Lung (tissue), 12 donors: ENCODE data around the gene SNAI1. TPM values are rescaled to one million over a fixed set of nuclear protein-coding genes. Genes with fewer than 3 reads are reported as not detected.

Experiments used
- ATAC-seq: fragments of 200-7000 bp; cut with Tn5 transposase; one replicate; pipeline ENCODE4 v1.9.1; 2020; ENCODE audit warnings: moderate number of reproducible peaks; ENCODE audit not compliant: insufficient read depth, low FRiP score
- DNase-seq, 3 donors: peaks; one replicate each; pipeline ENCODE4 v3.0.0-alpha.2; 2013 to 2017
- H3K27ac ChIP-seq, 2 donors: one replicate each; pipeline ENCODE4 v1.5.1; 2013; ENCODE audit warnings: mild to moderate bottlenecking in 2 of 2, moderate library complexity in 2 of 2, control low read depth in 1 of 2, inconsistent platforms in 1 of 2, low read depth in 1 of 2, low read length in 1 of 2
- H3K27me3 ChIP-seq, 3 donors: one replicate each; pipeline ENCODE4 v1.5.1; 2013; ENCODE audit warnings: low read length in 2 of 3; ENCODE audit not compliant: control insufficient read depth in 3 of 3, insufficient read depth in 3 of 3
- H3K36me3 ChIP-seq, 4 donors: one replicate each; pipeline ENCODE4 v1.5.1; 2013; ENCODE audit warnings: low read length in 4 of 4, mild to moderate bottlenecking in 1 of 4, moderate library complexity in 1 of 4; ENCODE audit not compliant: control insufficient read depth in 4 of 4, insufficient read depth in 4 of 4
- H3K4me1 ChIP-seq, 5 donors: one replicate each; pipeline ENCODE4 v1.5.1; 2013; ENCODE audit warnings: low read length in 5 of 5, mild to moderate bottlenecking in 2 of 5, moderate library complexity in 1 of 5; ENCODE audit not compliant: control insufficient read depth in 5 of 5, insufficient read depth in 5 of 5
- H3K4me3 ChIP-seq: one replicate; pipeline ENCODE4 v1.5.1; 2013; ENCODE audit warnings: mild to moderate bottlenecking, control low read depth, moderate library complexity
- H3K9ac ChIP-seq, 2 donors: one replicate each; pipeline ENCODE4 v1.5.1; 2013; ENCODE audit warnings: low read length in 2 of 2, control low read depth in 1 of 2; ENCODE audit not compliant: insufficient read depth in 1 of 2
- H3K9me3 ChIP-seq, 4 donors: one replicate each; pipeline ENCODE4 v1.5.1; 2013; ENCODE audit warnings: low read length in 3 of 4, mild to moderate bottlenecking in 1 of 4, moderate library complexity in 1 of 4; ENCODE audit not compliant: control insufficient read depth in 4 of 4, insufficient read depth in 3 of 4
- CTCF ChIP-seq: IDR thresholded peaks from 2 replicates; pipeline ENCODE4 v1.5.1; 2012; ENCODE audit warnings: mild to moderate bottlenecking; ENCODE audit errors: control extremely low read depth, extremely low read depth
- WGBS, 2 donors: extraction: QIAGEN DNeasy Blood & Tissue Kit; methylation state at CpG; one replicate each; pipeline ENCODE4 v1.1.7; 2013; 5-methylcytosine and 5-hydroxymethylcytosine counted together
- polyA plus RNA-seq, 2 donors: library from polyadenylated mRNA; stranded (reverse); fragments of 200-250 nt; gene quantifications; one replicate each; pipeline ENCODE4 v1.2.1, GENCODE V29; 2013
- total RNA-seq, 2 donors: library from RNA; depleted of rRNA in 1 of 2; stranded (reverse); fragments of >200 nt in 1 of 2; gene quantifications; one replicate each; pipeline ENCODE4 v1.2.1, GENCODE V29; 2014 to 2021
- donor health status: control.
- donor health status: control.
- donor health status: Bipolar disorder and iron deficiency.
- donor health status: healthy.
- donor health status: DM: yes; HTN: yes; CAD: no.

Gene SNAI1
- total and polyA plus RNA-seq, 4 donors: 0.74 to 12.0 (median 5.4) TPM

- no peaks in the 10 kb centered on the region for H3K9me3 ChIP-seq
- no peaks in the 10 kb centered on the region for H3K27me3 ChIP-seq
- no peak overlapping the region for H3K27ac ChIP-seq
- no peak for TF ChIP-seq CTCF
- 72 to 75% methylated on average over 3 of the region's 3 CpGs for WGBS, 2 donors
- DNase-seq (no peak), ATAC-seq (no peak)
- no peak overlapping the region for H3K4me3 ChIP-seq
- peaks cover 8 to 18% (median 12%) of the 10 kb centered on the region in 5 donors for H3K4me1 ChIP-seq
- peaks cover 4 to 36% (median 19%) of the 10 kb centered on the region in 4 donors for H3K36me3 ChIP-seq
- no peak overlapping the region for H3K9ac ChIP-seq
These were observed 40.5 kb upstream of the SNAI1 start for GRCh38 chr20:49942303-49942702.

DNA sequence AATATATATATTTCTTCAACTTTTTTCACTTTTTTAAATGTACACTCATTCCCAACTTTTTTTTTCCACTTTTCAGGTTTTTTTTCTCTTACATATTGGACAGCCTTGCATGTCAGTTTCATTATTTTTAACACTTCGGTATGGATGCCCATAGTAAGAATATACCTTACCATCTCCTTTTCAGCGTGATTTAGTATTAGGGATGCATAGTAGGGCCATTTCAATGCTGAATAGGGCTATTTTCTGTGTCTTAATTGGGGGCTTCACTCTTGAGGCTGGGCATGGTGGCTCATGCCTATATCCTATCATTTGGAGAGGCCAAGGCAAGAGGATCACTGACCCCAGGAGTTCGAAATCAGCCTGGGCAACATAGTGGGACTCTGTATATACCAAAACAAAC lies 39.8 kb upstream of the SNAI1 start:
- peaks cover 7 to 38% (median 20%) of the 10 kb centered on the region in 4 donors for H3K36me3 ChIP-seq
- H3K9ac ChIP-seq: no peak overlapping the region
- no peak overlapping the region for H3K27ac ChIP-seq
- H3K27me3 ChIP-seq: no peaks in the 10 kb centered on the region
- no peaks in the 10 kb centered on the region for H3K9me3 ChIP-seq
- H3K4me3 ChIP-seq: no peak overlapping the region
- ATAC-seq (no peak), DNase-seq (no peak)
- 97 to 99% methylated on average over 3 of the region's 3 CpGs for WGBS, 2 donors
- no peak for TF ChIP-seq CTCF
- peaks cover 4 to 12% (median 7%) of the 10 kb centered on the region in 5 donors for H3K4me1 ChIP-seq

DNA sequence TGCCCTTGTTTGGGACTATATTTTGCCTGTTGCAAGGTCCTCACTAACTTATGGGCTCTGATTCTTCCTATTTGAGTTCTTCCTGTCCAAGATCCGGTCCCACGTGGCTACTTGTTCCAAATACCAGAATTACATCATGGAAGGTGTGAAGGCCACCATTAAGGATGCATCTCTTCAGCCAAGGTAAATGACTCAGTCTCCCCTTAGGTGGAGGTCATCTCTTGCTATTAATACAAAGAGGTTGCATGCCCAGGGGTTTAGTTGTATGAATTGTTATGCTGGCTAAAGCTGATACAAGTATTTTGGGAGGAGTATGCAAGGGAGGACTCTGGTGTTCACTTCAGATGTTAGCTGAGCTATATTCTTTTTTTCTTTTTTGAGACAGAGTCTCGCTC lies 37.5 kb upstream of the SNAI1 start:
- 82 to 84% methylated on average over 3 of the region's 3 CpGs for WGBS, 2 donors
- ATAC-seq: no peak
- Histone ChIP-seq H3K9ac (no peak overlapping the region), H3K36me3 (peaks cover 10 to 47% (median 30%) of the 10 kb centered on the region in 4 donors), H3K4me1 (peaks cover 0 to 2% (median 0%) of the 10 kb centered on the region in 5 donors), H3K9me3 (no peaks in the 10 kb centered on the region), H3K4me3 (no peak overlapping the region), H3K27ac (no peak overlapping the region), H3K27me3 (no peaks in the 10 kb centered on the region)
- TF ChIP-seq CTCF: no peak
- DNase-seq: no peak
